SJCRH30 (cell line): ENCODE measurements around the gene DHRS2. TPM values are rescaled to one million over a fixed set of nuclear protein-coding genes. Genes with fewer than 3 reads are reported as not detected.

ENCODE experiments used
- total RNA-seq: library from RNA; depleted of rRNA; stranded (reverse); fragments of >200 nt; shearing (Covaris generic); gene quantifications from 2 replicates; pipeline ENCODE4 v1.2.3, GENCODE V29; 2014; rRNA removed

The DHRS2 gene
- total RNA-seq, 1 experiment from 2014 or later, result 0.99 TPM

Other genes starting within 250 kb of the DHRS2 start
- gene MYH6, start 228.1 kb upstream of the DHRS2 start, total RNA-seq, result not detected in 2 replicates
- 0.20 and 0.23 TPM in 2 replicates for gene MYH7, start 200.7 kb upstream of the DHRS2 start, total RNA-seq
- gene NGDN, start 166.7 kb upstream of the DHRS2 start, total RNA-seq, result 76.5 and 85.2 TPM in 2 replicates
- gene ZFHX2, start 84.6 kb upstream of the DHRS2 start, total RNA-seq, result 0.04 and 0.05 TPM in 2 replicates
- 12.3 and 14.9 TPM in 2 replicates for gene THTPA, start 80.1 kb upstream of the DHRS2 start, total RNA-seq
- gene AP1G2, start 68.6 kb upstream of the DHRS2 start, total RNA-seq, result not detected in 2 replicates
- gene JPH4, start 57.6 kb upstream of the DHRS2 start, total RNA-seq, result 0.10 TPM in 2 replicates